Activated CD4-positive, alpha-beta T cell treated with anti-CD3 and anti-CD28 coated beads, Interleukin-2, amount 50 U/mL, for 1 hour (primary cell): ENCODE data around the gene FAM149B1.

Source experiments
- DNase-seq: peaks from one replicate; pipeline ENCODE4 v3.0.0-alpha.2; 2020

FAM149B1 gene

DNA sequence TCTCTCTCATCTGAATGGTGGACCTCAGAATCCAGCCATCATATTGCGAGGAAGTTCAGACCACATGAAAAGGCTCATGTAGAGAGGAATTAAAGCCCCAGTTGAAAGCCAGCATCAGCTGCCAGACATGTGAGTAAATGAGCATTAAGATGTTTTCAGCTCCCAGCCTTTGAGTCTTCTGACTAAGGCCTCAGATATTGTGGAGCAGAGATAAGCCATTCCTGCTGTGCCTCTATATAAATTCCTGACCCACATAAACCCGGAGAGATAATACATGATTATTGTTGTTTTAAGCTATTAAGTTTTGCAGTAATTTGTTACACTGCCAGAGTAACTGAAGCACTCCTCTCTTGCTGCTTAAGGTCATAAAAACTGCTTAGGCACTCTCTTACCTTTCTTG is 14.6 kb downstream of the FAM149B1 start:
- DNase-seq, result no peak

DNA sequence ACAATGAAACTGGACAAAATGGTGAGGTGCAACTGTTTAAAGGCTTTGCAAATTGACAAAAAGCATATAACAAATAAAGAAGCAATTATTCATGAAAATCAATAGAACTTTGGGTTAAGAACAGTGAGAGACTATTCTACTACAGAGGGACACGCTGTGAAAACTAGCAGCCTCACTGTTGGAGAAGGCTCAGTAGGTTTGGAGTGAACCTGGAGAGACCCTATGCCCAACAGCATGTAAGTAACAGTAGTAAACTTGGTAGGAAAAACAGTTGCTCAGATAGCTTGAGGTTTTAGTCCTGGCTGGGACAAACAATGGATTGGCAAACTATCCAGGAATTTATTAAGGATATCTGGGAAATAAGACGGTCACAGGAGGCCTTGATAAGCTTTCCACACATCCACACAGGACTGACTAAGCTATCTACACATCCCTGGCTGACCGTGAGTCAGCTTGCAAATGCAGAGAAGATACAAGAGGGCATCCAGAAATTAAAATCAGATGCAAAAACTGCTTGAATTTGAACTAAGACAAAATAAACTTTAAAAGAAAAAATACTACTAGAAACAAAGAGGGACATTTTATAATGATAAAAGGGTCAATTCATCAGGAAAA is 15.9 kb downstream of the FAM149B1 start:
- DNase-seq, result no peak

DNA sequence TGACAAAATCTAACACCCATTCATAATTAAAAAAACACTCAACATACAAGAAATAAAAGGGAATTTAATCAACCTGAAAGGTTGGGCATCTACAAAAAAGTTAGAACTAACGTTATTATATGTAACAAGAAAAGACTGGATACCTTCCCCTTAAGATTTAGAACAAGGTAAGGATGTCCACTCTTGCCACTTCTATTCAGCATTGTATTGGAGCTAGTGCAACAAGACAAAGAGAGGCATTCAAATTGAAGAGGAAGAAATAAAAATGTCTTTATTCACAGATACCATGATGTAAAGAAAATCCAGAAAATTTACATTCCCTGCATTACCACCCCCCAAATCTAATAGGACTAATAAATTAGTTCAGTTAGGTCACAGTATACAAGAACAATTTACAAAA is 18.3 kb downstream of the FAM149B1 start:
- no peak for DNase-seq

DNA sequence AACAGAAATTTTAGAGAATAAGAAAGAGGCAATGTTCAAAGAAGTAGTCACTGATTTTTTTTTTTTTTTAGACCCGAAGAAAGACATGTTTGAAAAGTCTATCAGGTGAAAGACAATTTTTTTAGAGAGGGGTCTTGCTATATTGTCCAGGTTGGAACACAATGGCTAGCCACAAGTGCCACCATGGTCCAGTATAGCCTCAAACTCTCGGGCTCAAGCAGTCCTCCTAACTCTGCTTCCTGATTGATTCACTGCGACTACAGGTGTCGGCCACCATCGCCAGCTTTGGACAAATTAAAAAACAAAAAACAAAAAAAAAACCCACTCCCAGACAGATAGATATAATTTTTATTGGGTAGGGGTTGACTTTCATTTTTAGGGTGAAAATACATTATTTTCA is 22.3 kb downstream of the FAM149B1 start:
- no peak for DNase-seq

DNA sequence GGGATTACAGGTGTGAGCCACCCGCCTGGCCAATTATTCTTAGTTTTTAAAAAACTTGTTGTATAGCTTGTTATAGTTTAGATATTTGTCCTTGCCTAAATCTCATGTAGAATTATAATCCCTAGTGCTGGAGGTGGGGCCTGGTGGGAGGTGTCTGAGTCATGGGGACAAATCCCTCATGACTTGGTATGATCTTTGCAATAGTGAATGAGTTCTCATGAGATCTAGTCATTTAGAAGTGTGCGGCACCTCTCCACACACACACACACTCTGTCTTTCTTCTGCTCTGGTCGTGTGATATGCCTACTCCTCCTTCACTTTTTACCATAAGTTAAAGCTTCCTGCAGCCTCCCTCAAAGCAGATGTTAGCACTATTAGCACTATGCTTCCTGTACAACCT is 37.2 kb downstream of the FAM149B1 start:
- DNase-seq, result no peak

DNA sequence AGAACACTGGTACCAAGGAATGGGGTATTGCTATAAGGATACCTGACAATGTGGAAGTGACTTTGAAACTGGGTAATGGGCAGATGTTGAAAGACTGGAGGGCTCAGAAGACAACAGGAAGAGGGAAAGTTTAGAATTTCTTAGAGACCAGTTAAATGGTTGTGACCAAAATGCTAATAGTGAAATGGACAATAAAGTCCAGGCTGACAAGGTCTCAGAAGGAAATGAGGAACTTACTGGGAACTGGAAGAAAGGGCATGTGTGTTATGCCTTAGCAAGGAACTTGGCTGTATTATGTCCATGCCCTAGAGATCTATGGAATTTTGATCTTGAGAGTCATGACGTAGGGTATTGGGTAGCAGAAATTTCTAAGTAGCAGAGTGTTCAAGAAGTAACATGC is 38.0 kb downstream of the FAM149B1 start:
- DNase-seq, result no peak

DNA sequence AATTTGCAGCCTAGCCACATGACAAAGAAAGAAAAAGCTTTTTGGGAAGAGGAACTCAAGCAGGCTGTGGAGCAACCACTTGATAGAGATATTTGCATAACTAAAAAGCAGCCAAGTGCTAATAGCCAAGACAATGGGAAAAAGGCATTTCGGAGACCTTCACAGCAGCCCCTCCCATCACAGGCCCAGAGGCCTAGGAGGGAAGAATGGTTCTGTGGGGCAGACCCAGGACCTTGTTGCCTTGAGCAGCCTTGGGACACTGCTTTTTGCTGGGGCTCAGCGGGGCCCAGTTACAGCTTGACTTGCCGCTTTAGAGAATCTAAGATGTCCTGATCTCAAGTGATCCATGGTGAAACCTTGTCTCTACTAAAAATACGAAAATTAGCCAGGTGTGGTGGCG is 38.5 kb downstream of the FAM149B1 start:
- DNase-seq, result no peak

DNA sequence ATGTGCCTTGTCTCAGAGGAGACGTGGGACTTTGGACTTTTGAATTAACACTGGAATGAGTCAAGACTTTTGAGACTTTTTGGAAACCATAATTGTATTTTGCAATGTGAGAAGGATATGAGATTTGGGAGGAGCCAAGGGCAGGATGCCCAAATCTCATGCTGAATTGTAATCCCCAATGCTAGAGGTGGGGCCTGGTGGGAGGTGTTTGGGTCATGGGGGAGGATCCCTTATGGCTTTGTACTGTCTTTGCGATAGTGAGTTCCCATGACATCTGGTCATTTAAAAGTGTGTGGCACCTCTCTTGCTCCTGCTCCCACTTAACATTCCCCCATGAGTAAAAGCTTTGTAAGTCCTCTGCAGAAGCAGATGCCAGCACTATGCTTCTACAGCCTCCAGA is 40.0 kb downstream of the FAM149B1 start:
- no peak for DNase-seq

DNA sequence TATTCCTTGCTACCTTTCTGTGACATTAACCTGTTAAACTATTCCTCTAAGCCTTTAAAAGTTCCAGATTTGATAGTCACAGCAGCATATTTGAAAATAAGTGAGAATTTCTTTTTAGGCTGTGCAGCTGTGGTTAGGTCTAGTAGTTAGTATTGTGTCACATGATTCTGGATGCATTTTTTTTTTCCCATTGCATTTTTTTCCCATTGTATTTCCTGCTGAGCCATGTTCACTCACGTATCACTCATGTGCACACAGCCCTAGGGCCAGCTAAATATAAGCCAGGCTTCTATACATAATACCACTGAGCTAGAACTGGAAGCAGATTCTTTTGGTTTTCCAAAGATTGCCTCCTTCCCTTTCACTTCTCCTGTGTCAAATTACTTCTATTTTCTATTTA is 41.8 kb downstream of the FAM149B1 start:
- no peak for DNase-seq

DNA sequence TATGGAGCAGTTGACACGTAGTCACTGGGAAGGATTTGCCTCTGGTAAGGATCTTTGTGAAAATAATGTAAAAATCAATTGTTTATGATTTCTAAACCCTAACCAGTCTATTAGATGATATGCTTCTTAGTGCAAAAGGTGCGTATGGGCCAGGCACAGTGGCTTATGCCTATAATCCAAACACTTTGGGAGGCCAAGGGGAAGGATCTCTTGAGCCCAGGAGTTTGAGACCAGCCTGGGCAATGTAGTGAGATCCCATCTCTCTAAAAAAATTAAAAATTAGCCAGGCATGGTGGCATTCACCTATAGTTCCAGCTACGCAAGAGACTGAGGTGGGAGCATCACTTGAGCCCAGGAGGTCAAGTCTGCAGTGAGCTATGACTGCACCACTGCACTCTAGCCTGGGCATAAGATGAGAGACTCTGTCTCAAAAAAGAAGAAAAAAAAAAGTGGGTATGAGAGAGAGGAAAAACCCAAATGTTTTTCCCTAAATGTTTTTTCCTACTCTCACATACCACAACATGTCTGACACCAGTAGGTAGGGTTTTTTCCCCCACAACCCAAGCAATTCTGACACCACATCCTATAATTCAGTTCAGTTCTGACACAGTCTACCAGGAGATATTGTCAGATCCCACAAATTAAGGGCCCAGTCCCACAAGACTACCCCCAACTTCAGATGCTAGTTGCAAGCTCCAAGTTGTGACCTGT is 42.6 kb downstream of the FAM149B1 start:
- no peak for DNase-seq

DNA sequence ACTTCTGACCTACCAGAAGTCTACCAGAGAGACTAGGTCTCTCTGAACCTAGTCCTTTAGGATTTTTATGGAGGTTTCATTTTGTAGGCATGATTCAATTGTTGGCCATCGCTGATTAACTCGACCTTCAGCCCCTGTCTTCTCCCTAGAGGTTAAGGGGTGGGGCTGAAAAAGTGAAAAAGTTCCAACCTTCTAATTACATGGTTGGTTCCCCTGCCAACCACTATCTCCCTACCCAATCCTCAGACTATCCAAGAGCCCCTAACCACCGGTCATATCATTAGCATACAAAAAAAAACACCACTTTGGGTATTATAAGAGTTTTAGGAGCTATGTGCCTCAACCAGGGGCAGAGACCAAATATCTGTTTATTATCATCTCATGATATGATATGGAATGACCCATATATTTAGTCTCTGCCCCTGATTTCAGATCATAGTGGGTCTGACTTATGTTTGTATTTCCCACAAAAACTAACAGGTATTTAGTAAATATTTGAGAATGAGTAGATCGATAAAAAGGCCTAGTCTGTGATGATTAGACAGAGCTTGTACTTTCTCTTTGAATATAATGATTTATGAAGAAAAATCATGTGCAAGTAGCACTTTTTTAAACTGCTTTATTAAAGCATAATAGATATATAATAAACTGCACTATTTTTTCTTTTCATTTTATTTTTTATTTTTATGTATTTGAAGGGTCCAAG is 43.3 kb downstream of the FAM149B1 start:
- DNase-seq, result no peak

DNA sequence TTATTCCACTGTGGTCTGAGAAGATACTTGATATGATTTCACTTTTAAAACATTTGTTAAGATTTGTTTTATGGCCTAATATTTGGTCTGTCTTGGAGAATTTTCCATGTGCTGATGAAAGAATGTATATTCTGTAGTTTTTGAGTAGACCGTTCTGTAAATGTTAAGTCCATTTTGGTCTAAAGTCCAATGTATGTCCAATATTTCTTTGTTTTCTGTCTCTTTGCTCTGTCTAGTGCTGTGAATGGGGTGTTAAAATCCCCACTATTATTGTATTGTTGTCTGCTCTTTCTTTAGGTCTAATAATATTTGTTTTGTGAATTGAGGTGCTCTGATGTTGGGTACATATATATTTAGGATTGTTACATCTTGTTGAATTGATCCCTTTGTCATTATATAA is 47.8 kb downstream of the FAM149B1 start:
- DNase-seq, result no peak

DNA sequence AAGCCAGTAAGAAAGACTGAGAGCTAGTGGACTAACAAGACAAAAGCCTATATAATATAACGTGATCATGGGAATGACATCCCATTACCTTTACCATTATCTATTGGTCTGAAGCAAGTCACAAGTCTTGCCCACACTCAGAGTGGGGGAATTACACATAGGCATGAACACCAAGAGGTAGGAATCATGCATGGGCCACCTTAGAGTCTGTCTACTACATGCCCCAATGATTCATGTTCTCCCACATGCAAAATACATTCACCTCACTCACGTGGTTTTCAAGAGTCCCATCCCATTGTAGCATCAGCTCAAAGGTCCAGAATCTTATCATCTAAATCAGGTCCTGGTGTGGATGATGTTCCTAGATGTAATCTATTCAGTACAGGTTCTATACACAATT is 49.7 kb downstream of the FAM149B1 start:
- DNase-seq, result no peak

DNA sequence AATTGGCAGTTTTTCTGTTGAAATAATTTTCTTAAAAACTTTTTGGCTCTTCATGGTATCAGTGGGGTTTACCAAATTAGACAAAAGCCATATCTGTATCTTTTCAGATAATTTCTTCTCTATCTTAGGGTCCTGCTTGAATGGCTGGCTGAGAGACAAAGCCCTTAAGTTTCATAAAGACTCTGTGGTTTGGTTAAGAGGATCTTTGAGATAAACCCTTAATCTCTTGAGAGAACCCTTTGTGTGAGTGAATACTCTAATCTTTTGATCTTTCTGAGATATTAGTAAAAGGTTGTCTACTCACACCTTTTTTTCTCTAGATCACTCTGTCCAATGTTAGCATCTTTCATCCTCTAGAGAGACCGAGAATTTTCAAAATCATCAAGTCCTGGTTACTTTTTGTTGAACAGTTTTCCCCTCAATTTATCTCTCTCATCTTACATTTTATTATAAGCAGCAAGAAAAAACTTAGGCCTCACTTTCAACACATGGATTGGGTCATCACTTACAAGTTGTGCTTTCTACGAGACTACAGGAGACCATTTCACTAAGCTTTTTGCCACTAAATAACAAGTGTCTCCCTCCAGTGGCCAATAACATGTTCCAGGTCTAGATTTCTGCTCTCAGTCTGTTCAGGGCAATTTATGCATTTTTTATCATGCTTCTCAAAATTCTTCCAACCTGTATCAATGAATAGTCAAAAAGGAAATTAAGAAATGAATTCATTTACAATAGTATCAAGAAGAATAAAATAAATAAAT is 50.7 kb downstream of the FAM149B1 start:
- no peak for DNase-seq

DNA sequence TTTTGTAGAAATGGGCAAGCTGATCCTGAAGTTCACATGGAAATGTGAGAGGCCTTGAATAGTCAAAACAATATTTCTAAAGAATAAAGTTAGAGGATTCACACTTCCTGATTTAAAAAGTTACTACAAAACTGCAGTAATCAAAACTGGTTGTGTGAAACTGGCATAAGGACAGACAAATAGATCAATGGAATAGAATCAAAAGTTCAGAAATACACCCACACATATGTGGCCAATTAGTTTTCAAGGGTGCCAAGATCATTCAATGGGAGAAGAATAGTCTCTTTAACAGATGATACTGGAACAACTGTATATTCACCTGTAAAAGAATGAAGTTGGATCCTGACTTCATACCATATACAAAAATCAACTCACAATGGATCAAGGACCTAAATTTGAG is 51.5 kb downstream of the FAM149B1 start:
- no peak for DNase-seq

DNA sequence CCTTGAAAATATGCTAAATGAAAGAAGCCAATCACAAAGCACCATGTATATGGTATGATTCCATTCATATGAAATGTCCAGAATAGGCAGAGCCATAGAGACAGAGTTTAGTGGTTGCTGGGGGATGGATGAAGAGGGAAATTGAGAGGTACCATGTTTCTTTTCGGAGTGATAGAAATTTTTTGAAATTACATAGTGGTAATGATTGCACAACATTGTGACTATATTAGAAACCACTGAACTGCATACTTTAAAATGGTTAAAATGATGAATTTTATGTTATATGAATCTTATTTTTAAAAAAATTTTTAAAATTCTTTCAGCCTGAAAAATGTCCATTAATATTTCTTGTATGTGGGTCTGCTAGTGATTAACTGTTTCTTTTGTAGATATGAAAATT is 53.1 kb downstream of the FAM149B1 start:
- DNase-seq, result no peak

DNA sequence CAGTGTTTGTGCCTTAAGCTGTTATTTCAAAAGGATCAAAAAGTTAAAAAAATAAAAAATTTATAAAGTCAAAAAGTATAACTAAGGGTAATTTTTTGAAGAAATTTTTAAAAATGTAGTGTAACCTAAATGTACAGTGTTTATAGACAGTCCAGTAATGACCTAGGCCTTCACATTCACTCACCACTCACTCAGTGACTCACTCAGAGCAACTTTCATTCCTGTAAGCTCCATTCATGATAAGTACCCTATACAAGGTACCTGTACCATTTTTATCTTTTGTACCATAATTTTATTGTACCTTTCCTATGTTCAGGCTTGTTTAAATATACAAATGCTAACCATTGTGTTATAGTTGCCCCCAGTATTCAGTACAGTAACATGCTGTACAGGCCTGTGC is 57.6 kb downstream of the FAM149B1 start:
- no peak for DNase-seq

DNA sequence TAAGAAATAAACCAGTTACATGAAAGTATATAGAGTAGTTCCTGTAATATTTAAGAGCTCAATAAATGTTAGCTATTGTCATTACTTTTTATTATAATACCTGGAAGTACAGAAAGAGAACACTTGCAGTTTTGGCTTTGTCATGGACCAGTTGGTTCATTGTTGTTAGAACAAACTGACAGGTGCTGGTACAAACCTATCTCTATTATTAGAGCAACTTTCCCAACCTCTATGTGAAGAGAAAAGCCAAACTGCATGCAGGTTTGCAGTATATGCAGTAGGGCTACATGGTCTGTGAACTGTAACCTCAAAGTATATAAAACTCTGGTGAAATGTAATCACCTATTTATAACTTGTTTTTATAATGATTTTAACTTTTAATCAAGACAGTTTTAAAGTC is 58.7 kb downstream of the FAM149B1 start:
- DNase-seq, result no peak

DNA sequence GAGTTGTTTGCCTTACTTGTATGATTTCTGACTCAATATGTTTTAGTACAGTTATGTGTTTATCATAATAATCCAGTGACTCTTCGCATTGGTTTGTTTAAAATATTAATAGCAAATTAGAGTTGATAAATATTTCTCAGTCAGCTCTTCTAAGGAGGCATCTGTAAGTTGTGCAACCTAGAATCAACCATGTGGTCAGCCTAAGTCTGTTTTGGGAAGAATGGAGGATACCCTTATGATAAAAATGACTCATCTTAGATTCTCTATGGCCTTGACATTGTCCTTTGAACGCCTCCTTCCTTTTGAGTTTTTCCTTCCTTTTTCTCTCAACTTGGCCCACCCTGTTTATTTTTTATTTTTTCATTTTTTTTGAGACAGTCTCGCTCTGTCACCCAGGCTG is 60.3 kb downstream of the FAM149B1 start:
- DNase-seq, result no peak

DNA sequence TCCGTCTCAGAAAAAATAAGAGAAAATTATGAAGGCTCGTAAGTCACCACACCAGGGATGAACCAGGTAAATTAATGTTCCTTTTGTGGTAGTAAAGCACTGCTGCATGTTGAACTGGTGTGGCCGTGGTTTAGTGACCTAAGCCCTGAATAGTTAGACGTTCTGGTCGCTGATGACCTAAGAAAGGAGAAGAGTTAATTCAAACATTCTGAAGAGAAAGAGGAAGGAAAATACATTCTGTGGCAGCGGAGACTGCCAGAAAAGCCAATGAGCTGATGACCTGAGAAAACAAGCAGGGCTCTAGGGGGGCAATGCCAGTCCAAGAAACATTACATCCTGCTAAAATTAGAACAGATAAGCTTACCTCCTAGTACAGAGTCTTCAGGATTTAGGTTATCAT is 61.6 kb downstream of the FAM149B1 start:
- DNase-seq, result no peak

DNA sequence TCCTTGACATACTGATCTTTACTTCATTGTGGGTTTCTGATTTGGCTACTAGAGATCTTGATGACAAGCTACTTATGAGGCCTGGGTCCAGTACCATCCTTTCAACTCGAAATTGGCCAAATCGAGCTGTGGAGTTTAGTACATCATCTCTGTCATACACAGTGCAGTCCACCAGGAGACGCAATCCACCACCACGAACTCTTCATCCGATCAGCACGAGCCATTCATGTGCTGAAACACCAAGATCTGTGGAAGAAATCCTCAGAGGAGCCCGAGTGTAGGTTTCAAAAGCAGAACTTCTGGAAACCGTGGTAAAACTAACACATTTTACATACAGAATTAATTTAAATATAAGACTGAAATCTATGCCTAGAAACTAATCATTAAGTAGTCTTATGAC is 65.0 kb downstream of the FAM149B1 start:
- no peak for DNase-seq

DNA sequence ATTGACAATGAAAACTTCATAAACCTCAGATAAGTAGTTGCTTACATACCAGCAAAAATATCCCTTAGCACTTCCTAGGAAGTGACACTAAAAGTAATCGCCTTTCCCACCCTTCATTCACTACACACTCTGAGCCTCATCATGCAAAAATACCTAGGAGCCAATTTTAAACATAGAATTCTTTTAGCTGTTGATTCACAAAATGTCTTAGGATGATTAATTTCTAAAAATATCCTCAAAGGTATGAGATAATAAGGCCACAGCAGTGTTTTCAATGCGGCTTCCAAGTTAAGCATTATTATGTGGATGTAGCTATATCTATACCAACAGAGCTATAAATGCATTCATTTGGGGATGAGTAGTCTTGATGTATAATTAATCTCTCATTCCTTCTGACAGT is 66.0 kb downstream of the FAM149B1 start:
- no peak for DNase-seq

DNA sequence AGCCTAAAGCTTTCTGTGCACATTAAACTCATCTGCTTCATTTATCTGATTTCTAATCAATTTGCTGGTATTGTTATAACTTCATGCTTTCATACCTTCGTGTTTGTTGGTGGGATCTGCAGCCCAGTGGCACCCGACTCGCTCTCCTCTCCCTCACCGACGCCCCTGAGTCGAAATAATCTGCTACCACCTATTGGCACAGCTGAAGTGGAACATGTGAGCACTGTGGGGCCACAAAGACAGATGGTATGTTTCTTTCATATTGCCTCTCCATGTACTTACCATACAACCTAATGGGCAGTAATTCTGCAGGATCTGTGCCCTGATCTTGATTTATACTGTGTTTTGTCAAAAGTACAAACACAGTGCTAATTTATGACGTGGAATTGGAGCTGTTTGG is 66.8 kb downstream of the FAM149B1 start:
- DNase-seq, result no peak
